ENCODE measurements around the gene CREBRF.

CREBRF gene

DNA sequence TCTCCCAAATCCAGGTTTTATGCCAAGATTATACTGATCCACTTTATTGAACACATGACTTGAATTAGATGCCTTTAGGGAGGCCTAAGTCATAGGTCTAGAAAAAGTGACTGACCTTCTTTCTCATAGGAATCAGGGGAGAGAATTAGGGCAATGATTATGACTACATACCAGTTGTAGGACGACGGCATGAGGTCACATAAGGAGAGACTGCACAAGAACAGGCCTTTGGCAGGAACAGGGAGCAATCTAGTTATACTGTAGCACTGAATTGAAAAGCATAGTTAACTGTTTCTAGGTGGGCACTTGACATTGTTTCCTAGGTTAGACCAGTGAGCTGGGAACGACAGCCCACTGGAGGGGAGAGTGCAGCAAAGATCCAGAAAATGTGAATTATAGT, 22.7 kb downstream of the CREBRF start:
- Histone ChIP-seq H3K27ac (ENCODE audit: low read length) (no peak overlapping the region), H3K27me3 (ENCODE audit: control insufficient read depth in 1 of 2, insufficient read depth in 2 of 2, low read length in 2 of 2) (no peaks in the 10 kb centered on the region), H3K4me1 (ENCODE audit: control insufficient read depth, insufficient read depth, low read length) (no peaks in the 10 kb centered on the region), H3K4me3 (ENCODE audit: low read length in 2 of 2) (no peak overlapping the region), H3K9me3 (ENCODE audit: control insufficient read depth in 2 of 2, low read length in 2 of 2) (no peaks in the 10 kb centered on the region), H3K36me3 (ENCODE audit: control insufficient read depth in 2 of 2, insufficient read depth in 2 of 2, low read length in 2 of 2) (peaks cover 4 to 14% of the 10 kb centered on the region in 2 donors), H3K9ac (ENCODE audit: low read length in 2 of 2) (no peak overlapping the region)

- Histone ChIP-seq H3K4me1 (ENCODE audit: control insufficient read depth, insufficient read depth, low read length) (no peaks in the 10 kb centered on the region), H3K4me3 (ENCODE audit: low read length in 2 of 2) (no peak overlapping the region), H3K36me3 (ENCODE audit: control insufficient read depth in 2 of 2, insufficient read depth in 2 of 2, low read length in 2 of 2) (peaks cover 12 to 13% of the 10 kb centered on the region in 2 donors), H3K9ac (ENCODE audit: low read length in 2 of 2) (no peak overlapping the region), H3K27me3 (ENCODE audit: control insufficient read depth in 1 of 2, insufficient read depth in 2 of 2, low read length in 2 of 2) (no peaks in the 10 kb centered on the region), H3K27ac (ENCODE audit: low read length) (no peak overlapping the region), H3K9me3 (ENCODE audit: control insufficient read depth in 2 of 2, low read length in 2 of 2) (no peaks in the 10 kb centered on the region)
These were observed 33.4 kb downstream of the CREBRF start for GRCh38 chr5:173089581-173089980.

GRCh38 chr5:173090639-173091038, 34.5 kb downstream of the CREBRF start:
- Histone ChIP-seq H3K9ac (ENCODE audit: low read length in 2 of 2) (no peak overlapping the region), H3K36me3 (ENCODE audit: control insufficient read depth in 2 of 2, insufficient read depth in 2 of 2, low read length in 2 of 2) (peaks cover 10 to 13% of the 10 kb centered on the region in 2 donors), H3K27ac (ENCODE audit: low read length) (no peak overlapping the region), H3K4me1 (ENCODE audit: control insufficient read depth, insufficient read depth, low read length) (no peaks in the 10 kb centered on the region), H3K9me3 (ENCODE audit: control insufficient read depth in 2 of 2, low read length in 2 of 2) (no peaks in the 10 kb centered on the region), H3K4me3 (ENCODE audit: low read length in 2 of 2) (no peak overlapping the region), H3K27me3 (ENCODE audit: control insufficient read depth in 1 of 2, insufficient read depth in 2 of 2, low read length in 2 of 2) (no peaks in the 10 kb centered on the region)

DNA sequence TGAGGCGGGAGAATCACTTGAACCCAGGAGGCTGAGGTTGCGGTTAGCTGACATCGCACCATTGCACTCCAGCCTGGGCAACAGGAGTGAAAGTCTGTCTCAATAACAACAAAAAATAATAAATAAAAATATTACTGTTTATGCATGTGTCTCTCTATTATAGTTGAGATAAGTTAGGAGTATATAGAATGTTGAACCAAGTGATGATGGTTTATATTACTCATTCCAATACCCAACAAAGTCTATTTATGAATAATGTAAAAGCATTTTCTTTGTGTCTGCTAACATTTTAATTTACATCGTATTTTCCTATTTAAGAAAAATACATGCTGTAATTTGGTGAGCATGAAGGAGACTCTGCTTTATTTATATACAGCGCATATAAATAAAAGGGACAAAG, 35.8 kb downstream of the CREBRF start:
- Histone ChIP-seq H3K9me3 (ENCODE audit: control insufficient read depth in 2 of 2, low read length in 2 of 2) (no peaks in the 10 kb centered on the region), H3K27me3 (ENCODE audit: control insufficient read depth in 1 of 2, insufficient read depth in 2 of 2, low read length in 2 of 2) (no peaks in the 10 kb centered on the region)

GRCh38 chr5:173093606-173094005, 37.5 kb downstream of the CREBRF start:
- no peak overlapping the region for H3K27ac ChIP-seq (ENCODE audit: low read length)
- no peaks in the 10 kb centered on the region for H3K27me3 ChIP-seq (ENCODE audit: control insufficient read depth in 1 of 2, insufficient read depth in 2 of 2, low read length in 2 of 2)
- H3K4me1 ChIP-seq (ENCODE audit: control insufficient read depth, insufficient read depth, low read length), result no peaks in the 10 kb centered on the region
- no peaks in the 10 kb centered on the region for H3K9me3 ChIP-seq (ENCODE audit: control insufficient read depth in 2 of 2, low read length in 2 of 2)
- H3K36me3 ChIP-seq (ENCODE audit: control insufficient read depth in 2 of 2, insufficient read depth in 2 of 2, low read length in 2 of 2), result peaks cover 7 to 12% of the 10 kb centered on the region in 2 donors
- H3K4me3 ChIP-seq (ENCODE audit: low read length in 2 of 2), result no peak overlapping the region
- no peak overlapping the region for H3K9ac ChIP-seq (ENCODE audit: low read length in 2 of 2)

More for the DNA sequence above, 35.8 kb downstream of the CREBRF start:
- Histone ChIP-seq H3K27ac (ENCODE audit: low read length) (no peak overlapping the region), H3K4me3 (ENCODE audit: low read length in 2 of 2) (no peak overlapping the region), H3K9ac (ENCODE audit: low read length in 2 of 2) (no peak overlapping the region), H3K4me1 (ENCODE audit: control insufficient read depth, insufficient read depth, low read length) (no peaks in the 10 kb centered on the region), H3K36me3 (ENCODE audit: control insufficient read depth in 2 of 2, insufficient read depth in 2 of 2, low read length in 2 of 2) (peaks cover 7 to 12% of the 10 kb centered on the region in 2 donors)

DNA sequence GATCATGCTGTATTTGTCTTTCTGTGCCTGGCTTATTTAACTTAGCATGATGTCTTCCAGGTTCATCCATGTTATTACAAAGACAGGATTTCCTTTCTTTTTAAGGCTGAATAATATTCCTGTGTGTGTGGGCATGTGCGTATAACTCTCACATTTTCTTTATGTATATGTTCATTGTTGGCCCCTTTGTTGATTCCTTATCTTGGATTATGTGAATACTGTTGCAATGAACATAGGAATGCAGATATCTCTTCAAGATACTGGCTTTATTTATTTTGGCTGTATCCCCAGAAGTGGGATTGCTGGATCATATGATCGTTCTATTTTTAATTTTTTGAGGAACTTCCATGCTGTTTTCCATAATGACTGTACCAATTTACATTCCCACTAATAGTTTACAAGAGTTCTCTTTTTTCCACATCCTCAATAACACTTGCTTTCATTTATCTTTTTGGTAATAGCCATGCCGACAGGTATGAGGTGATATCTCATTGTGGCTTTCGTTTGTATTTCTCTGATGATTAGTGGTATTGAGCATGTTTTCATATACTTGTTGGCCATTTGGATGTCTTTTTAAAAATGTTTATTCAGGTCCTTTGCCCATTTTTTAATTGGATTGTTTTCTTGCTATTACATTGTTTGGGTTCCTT, 38.0 kb downstream of the CREBRF start:
- peaks cover 7 to 12% of the 10 kb centered on the region in 2 donors for H3K36me3 ChIP-seq (ENCODE audit: control insufficient read depth in 2 of 2, insufficient read depth in 2 of 2, low read length in 2 of 2)
- no peak overlapping the region for H3K4me3 ChIP-seq (ENCODE audit: low read length in 2 of 2)
- H3K9me3 ChIP-seq (ENCODE audit: control insufficient read depth in 2 of 2, low read length in 2 of 2), result no peaks in the 10 kb centered on the region
- no peak overlapping the region for H3K27ac ChIP-seq (ENCODE audit: low read length)
- H3K27me3 ChIP-seq (ENCODE audit: control insufficient read depth in 1 of 2, insufficient read depth in 2 of 2, low read length in 2 of 2), result no peaks in the 10 kb centered on the region
- no peak overlapping the region for H3K9ac ChIP-seq (ENCODE audit: low read length in 2 of 2)
- no peaks in the 10 kb centered on the region for H3K4me1 ChIP-seq (ENCODE audit: control insufficient read depth, insufficient read depth, low read length)

DNA sequence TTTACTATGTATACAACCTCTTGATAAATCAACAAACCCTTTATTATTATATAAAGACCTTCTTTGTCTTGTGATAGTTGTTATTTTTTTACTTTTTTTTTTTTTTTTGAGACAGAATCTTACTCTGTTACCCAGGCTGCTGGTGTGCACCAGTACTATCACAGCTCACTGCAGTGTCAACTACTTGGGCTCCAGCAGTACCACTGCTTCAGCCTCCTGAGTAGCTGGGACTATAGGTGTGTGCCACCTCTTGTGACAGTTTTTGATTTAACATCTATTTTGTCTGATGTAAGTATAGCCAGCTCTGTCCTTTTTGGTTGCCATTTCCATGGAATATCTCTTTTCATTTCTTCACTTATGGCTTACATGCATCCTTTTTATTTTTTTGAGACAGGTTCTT, 42.6 kb downstream of the CREBRF start:
- no peak overlapping the region for H3K27ac ChIP-seq (ENCODE audit: low read length)
- H3K4me3 ChIP-seq (ENCODE audit: low read length in 2 of 2), result no peak overlapping the region
- H3K9ac ChIP-seq (ENCODE audit: low read length in 2 of 2), result no peak overlapping the region
- no peaks in the 10 kb centered on the region for H3K4me1 ChIP-seq (ENCODE audit: control insufficient read depth, insufficient read depth, low read length)
- peaks cover 3 to 7% of the 10 kb centered on the region in 2 donors for H3K36me3 ChIP-seq (ENCODE audit: control insufficient read depth in 2 of 2, insufficient read depth in 2 of 2, low read length in 2 of 2)
- H3K27me3 ChIP-seq (ENCODE audit: control insufficient read depth in 1 of 2, insufficient read depth in 2 of 2, low read length in 2 of 2), result no peaks in the 10 kb centered on the region
- no peaks in the 10 kb centered on the region for H3K9me3 ChIP-seq (ENCODE audit: control insufficient read depth in 2 of 2, low read length in 2 of 2)

- Histone ChIP-seq H3K27ac (ENCODE audit: low read length) (no peak overlapping the region), H3K27me3 (ENCODE audit: control insufficient read depth in 1 of 2, insufficient read depth in 2 of 2, low read length in 2 of 2) (no peaks in the 10 kb centered on the region), H3K9ac (ENCODE audit: low read length in 2 of 2) (no peak overlapping the region), H3K4me3 (ENCODE audit: low read length in 2 of 2) (no peak overlapping the region), H3K9me3 (ENCODE audit: control insufficient read depth in 2 of 2, low read length in 2 of 2) (no peaks in the 10 kb centered on the region), H3K4me1 (ENCODE audit: control insufficient read depth, insufficient read depth, low read length) (no peaks in the 10 kb centered on the region), H3K36me3 (ENCODE audit: control insufficient read depth in 2 of 2, insufficient read depth in 2 of 2, low read length in 2 of 2) (peaks cover 3 to 7% of the 10 kb centered on the region in 2 donors)
These were observed 43.3 kb downstream of the CREBRF start for GRCh38 chr5:173099461-173099860.

GRCh38 chr5:173101245-173101644, 45.1 kb downstream of the CREBRF start:
- no peaks in the 10 kb centered on the region for H3K9me3 ChIP-seq (ENCODE audit: control insufficient read depth in 2 of 2, low read length in 2 of 2)
- no peaks in the 10 kb centered on the region for H3K4me1 ChIP-seq (ENCODE audit: control insufficient read depth, insufficient read depth, low read length)
- no peak overlapping the region for H3K4me3 ChIP-seq (ENCODE audit: low read length in 2 of 2)
- H3K27ac ChIP-seq (ENCODE audit: low read length), result no peak overlapping the region
- no peaks in the 10 kb centered on the region for H3K27me3 ChIP-seq (ENCODE audit: control insufficient read depth in 1 of 2, insufficient read depth in 2 of 2, low read length in 2 of 2)
- H3K9ac ChIP-seq (ENCODE audit: low read length in 2 of 2), result no peak overlapping the region
- H3K36me3 ChIP-seq (ENCODE audit: control insufficient read depth in 2 of 2, insufficient read depth in 2 of 2, low read length in 2 of 2), result peaks cover 3 to 7% of the 10 kb centered on the region in 2 donors

DNA sequence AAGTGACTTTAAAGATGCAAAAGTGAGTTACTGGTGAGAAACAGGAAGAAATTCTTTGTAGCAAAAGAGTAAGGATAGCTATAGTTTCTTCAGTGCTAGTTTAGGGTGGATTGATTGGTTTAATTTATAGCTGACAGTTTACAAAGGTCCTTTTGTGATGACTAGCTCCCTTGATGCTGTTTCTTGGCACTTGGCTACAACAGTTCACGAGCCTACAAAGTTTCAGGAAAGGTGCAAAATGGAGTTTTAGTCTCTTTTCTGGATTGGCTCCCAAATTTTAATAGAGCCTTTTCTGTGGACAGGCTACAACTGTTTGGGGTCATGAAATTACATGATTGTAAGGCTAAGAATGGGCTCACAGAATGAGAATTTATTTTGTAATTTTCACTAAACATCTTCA, 47.3 kb downstream of the CREBRF start:
- H3K9ac ChIP-seq (ENCODE audit: low read length in 2 of 2), result no peak overlapping the region
- no peak overlapping the region for H3K4me3 ChIP-seq (ENCODE audit: low read length in 2 of 2)
- no peaks in the 10 kb centered on the region for H3K9me3 ChIP-seq (ENCODE audit: control insufficient read depth in 2 of 2, low read length in 2 of 2)
- H3K36me3 ChIP-seq (ENCODE audit: control insufficient read depth in 2 of 2, insufficient read depth in 2 of 2, low read length in 2 of 2), result peaks cover 3 to 7% of the 10 kb centered on the region in 2 donors
- H3K4me1 ChIP-seq (ENCODE audit: control insufficient read depth, insufficient read depth, low read length), result no peaks in the 10 kb centered on the region
- no peaks in the 10 kb centered on the region for H3K27me3 ChIP-seq (ENCODE audit: control insufficient read depth in 1 of 2, insufficient read depth in 2 of 2, low read length in 2 of 2)
- no peak overlapping the region for H3K27ac ChIP-seq (ENCODE audit: low read length)

- peaks cover 23 to 25% of the 10 kb centered on the region in 2 donors for H3K36me3 ChIP-seq (ENCODE audit: control insufficient read depth in 2 of 2, insufficient read depth in 2 of 2, low read length in 2 of 2)
- H3K27ac ChIP-seq (ENCODE audit: low read length), result no peak overlapping the region
- no peaks in the 10 kb centered on the region for H3K27me3 ChIP-seq (ENCODE audit: control insufficient read depth in 1 of 2, insufficient read depth in 2 of 2, low read length in 2 of 2)
- no peak overlapping the region for H3K4me3 ChIP-seq (ENCODE audit: low read length in 2 of 2)
- H3K9ac ChIP-seq (ENCODE audit: low read length in 2 of 2), result no peak overlapping the region
- no peaks in the 10 kb centered on the region for H3K9me3 ChIP-seq (ENCODE audit: control insufficient read depth in 2 of 2, low read length in 2 of 2)
- H3K4me1 ChIP-seq (ENCODE audit: control insufficient read depth, insufficient read depth, low read length), result no peaks in the 10 kb centered on the region
These were observed 52.8 kb downstream of the CREBRF start for GRCh38 chr5:173108914-173109313.
